HG02763 (cell line): ENCODE results near the gene ANKMY1.

Experiments
- ATAC-seq: cut with Tn5 transposase; IDR thresholded peaks from one replicate; pipeline ENCODE4 v1.9.1; 2021; ENCODE audit warnings: mild to moderate bottlenecking, moderate library complexity; ENCODE audit not compliant: unreplicated experiment

ANKMY1 gene

GRCh38 chr2:240451791-240452461 is 105.9 kb downstream of the ANKMY1 start:
- ATAC-seq, result no peak

- no peak for ATAC-seq
Measured at GRCh38 chr2:240451108-240451611, 106.6 kb downstream of the ANKMY1 start.

- no peak for ATAC-seq
Measured at GRCh38 chr2:240450532-240451107, 107.2 kb downstream of the ANKMY1 start.

- ATAC-seq, result no peak
Measured at GRCh38 chr2:240449764-240450531, 107.8 kb downstream of the ANKMY1 start.

- no peak for ATAC-seq
Measured at GRCh38 chr2:240448387-240449274, 109.2 kb downstream of the ANKMY1 start.

- ATAC-seq, result no peak
Measured at GRCh38 chr2:240447934-240448333, 109.9 kb downstream of the ANKMY1 start.

GRCh38 chr2:240447331-240447730 is 110.5 kb downstream of the ANKMY1 start:
- no peak for ATAC-seq

GRCh38 chr2:240446664-240447175 is 111.1 kb downstream of the ANKMY1 start:
- no peak for ATAC-seq

GRCh38 chr2:240445961-240446663 is 111.7 kb downstream of the ANKMY1 start:
- no peak for ATAC-seq

GRCh38 chr2:240444464-240444863 is 113.3 kb downstream of the ANKMY1 start:
- no peak for ATAC-seq

- no peak for ATAC-seq
Measured at GRCh38 chr2:240443891-240444301, 113.9 kb downstream of the ANKMY1 start.

- no peak for ATAC-seq
Measured at GRCh38 chr2:240442891-240443715, 114.7 kb downstream of the ANKMY1 start.

GRCh38 chr2:240441993-240442411 is 115.8 kb downstream of the ANKMY1 start:
- ATAC-seq, result no peak

GRCh38 chr2:240441326-240441992 is 116.3 kb downstream of the ANKMY1 start:
- no peak for ATAC-seq

- ATAC-seq, result no peak
Measured at GRCh38 chr2:240440704-240441320, 117.0 kb downstream of the ANKMY1 start.

GRCh38 chr2:240440251-240440650 is 117.5 kb downstream of the ANKMY1 start:
- no peak for ATAC-seq

- no peak for ATAC-seq
Measured at GRCh38 chr2:240439698-240440151, 118.1 kb downstream of the ANKMY1 start.
